Measurements from ENCODE around the gene RNU5B-1.

DNA sequence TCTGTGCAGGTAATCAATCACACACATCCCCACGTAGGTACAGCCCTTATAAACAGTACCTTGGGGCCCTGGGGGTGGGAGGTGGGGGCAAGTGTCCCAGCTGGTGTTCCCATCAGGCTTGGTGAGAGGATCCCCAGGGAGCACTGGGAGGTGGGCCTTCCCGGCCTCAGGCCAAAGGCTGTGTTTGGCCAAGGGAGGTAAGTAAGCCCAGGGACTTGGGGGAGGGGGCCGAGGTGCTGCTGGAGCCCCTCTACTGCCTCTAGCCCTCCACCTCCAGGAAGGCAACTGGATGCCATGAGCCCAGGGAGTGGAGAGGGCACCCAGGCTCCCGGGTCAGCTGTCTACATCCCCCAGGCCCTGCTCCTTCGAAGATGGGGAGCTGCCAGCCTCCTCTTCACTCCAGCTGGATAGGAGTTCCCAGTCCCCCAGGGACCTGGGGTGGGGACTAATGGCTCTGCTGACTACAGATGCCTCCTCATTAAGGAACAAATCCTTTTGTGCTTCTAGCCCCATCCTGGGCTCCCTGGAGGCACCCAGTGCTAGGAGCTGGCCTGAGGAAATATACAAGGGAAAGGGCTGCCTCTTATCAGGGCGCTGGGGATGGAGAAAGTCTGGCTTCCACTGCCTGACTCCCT, 33.1 kb downstream of the RNU5B-1 start:
- no peak for TF ChIP-seq POLR2A (IDR thresholded peaks at IDR 0.05; ENCODE audit: low read depth, low read length)
- TF ChIP-seq CTCF (conservative IDR thresholded peaks at IDR 0.05; ENCODE audit: low read depth, low read length), result no peak
- TF ChIP-seq RAD21 (IDR thresholded peaks at IDR 0.05; ENCODE audit: low read length), result no peak
- TF ChIP-seq ELK1 (IDR thresholded peaks at IDR 0.05; ENCODE audit: borderline replicate concordance, low read depth, low read length), result no peak
